Breast epithelium (tissue), 3 donors: Measurements from ENCODE around the gene POC1A.
"Not testable (repeated sequence)": the region's sequence is repeated elsewhere in the genome, so short reads cannot be mapped to it uniquely, and the experiment has no call there.

Experiments
- CTCF ChIP-seq, 3 donors: fragments of 450-650 bp; IDR thresholded peaks; one replicate each; pipeline ENCODE4 v1.5.1; 2016 to 2017; ENCODE audit warnings: antibody characterized with exemption in 3 of 3, mild to moderate bottlenecking in 3 of 3, moderate library complexity in 3 of 3
- POLR2A ChIP-seq: fragments of 450-650 bp; IDR thresholded peaks from one replicate; pipeline ENCODE4 v1.6.1; 2016; ENCODE audit warnings: antibody characterized with exemption, mild to moderate bottlenecking, moderate library complexity
- POLR2AphosphoS5 ChIP-seq, 3 donors: sonication (generic); formaldehyde crosslinking; IDR thresholded peaks; one replicate each; pipeline ENCODE4 v1.6.1; 2017; ENCODE audit warnings: antibody characterized with exemption in 3 of 3

- TF ChIP-seq POLR2A; POLR2AphosphoS5 (IDR thresholded peaks at IDR 0.05); CTCF (IDR thresholded peaks at IDR 0.05): not testable (repeated sequence)
Measured at GRCh38 chr3:52170217-52170616, 16.0 kb upstream of the POC1A start.
